Measurements from ENCODE around the gene ZXDC.

The ZXDC gene

GRCh38 chr3:126395846-126396513 is 79.7 kb downstream of the ZXDC start:
- no peak for DNase-seq (ENCODE audit: low read depth in 2 of 2)

DNA sequence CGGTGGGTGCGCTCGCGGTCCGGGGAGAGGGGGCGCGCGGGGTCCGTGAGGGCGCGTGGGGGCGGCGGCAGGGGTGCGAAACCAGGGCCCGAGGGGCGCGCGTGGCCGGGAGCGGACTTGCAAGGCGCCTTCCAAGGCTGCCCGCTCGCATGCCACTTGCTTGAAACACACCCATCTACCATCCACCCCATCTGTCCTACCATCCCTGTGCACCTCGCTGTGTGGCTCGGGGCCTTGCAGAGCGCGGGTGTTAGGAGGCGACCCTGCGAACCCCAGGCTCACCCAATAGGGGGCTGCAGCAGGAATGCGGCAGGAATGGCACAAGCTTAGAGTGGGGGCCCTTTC is 80.7 kb downstream of the ZXDC start:
- no peak for DNase-seq (ENCODE audit: low read depth in 2 of 2)

DNA sequence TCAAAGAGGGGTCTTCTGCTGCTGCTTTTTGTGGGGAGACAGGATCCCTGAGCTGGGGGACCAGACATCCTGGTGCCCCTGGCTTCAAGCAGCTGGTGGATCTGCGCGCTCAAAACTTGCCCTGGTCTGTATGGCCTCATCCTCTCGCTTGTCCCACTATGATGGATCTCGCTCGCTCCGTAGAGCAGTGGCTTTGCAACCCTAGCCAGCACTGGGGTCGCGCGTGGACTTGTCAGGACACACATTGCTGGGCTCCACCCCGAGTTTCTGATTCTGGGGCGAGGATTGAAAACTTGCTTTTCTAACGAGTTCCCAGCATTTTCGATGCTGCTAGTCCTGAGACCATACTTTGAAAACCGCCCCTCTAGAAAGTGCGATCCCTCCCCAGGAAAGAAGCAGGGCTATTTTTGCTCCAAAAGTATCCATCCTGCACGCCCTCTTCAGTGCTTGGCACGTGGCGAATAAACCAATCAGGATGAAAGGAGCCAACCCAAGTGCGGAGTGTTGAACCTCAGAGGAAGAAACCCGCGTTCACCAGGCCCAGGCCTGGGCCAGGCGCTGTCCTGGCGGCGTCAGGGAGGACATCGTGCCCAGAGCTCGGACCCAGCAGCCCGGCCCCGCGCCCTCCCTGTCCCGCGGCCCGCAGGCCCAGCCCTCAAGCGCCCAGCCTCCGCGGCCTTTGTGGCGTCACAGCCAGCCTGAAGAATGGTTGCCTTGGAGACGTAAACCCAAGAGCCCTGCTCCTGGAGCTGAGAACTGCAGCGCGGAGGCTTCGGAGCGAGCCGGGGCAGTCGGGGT is 81.3 kb downstream of the ZXDC start, which contains the start of gene CFAP100:
TSS of gene CFAP100 (plus strand) at position 731 of the 798 bp plus-strand sequence. CDS start 1,092 bp downstream, outside the sequence.
- DNase-seq (ENCODE audit: low read depth in 2 of 2), result no peak

DNA sequence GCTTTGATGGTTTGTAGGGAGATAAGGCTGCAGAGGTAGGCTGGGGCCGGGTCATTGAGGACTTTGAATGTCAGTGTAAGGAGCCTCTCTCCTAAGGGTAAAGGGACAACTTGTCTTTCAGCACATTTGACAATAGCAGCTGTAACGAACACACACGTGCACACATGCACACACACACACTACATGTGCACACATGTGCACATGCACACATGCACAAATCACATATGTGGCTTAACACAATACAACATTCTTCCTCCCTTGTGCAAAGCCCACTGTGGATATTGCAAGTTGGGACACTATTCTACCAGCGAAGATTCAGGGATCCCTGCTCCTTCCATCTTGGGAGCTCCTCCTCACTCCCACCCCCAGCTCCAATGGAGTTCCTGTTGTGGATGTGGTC is 82.1 kb downstream of the ZXDC start:
- DNase-seq (ENCODE audit: low read depth in 2 of 2), result no peak

DNA sequence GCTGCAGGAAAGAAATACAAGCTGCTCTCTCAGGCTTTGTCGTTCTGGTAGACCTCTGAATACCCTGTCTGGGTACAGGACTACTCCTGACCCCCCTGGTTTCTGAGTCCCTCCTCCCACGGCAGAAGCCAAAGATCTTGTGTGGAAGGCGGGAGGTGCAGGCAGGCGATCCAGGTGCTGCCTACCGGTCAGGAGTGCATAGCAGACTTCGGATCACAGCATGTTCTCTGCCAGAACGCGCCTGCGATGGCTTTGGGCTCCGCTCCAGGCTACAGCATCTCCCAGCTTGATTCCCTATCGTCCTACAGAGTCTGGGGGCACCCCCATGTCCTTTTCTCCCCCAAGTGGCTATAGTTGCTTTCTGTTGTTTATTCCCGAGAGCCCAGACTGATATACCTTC is 83.4 kb downstream of the ZXDC start:
- DNase-seq (ENCODE audit: low read depth in 2 of 2), result no peak

DNA sequence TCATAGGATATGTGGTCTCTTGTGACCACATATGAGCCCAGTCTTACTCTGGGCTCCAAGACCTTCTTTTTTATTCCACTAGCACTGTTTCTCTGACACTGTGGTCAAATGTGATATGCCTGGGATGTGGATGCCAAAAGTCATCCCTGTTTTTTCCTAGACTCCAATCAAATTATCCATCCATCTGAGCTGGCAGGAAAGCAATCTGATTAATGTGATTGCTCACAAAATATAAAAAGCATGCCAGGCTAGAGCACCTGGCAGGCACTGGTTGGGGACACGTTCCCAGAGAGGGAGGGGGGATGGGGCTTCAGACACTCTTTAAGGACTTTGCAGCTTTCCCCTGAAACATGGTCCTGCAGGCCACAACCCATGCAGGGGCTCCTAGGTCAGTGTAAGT is 84.1 kb downstream of the ZXDC start:
- no peak for DNase-seq (ENCODE audit: low read depth in 2 of 2)

DNA sequence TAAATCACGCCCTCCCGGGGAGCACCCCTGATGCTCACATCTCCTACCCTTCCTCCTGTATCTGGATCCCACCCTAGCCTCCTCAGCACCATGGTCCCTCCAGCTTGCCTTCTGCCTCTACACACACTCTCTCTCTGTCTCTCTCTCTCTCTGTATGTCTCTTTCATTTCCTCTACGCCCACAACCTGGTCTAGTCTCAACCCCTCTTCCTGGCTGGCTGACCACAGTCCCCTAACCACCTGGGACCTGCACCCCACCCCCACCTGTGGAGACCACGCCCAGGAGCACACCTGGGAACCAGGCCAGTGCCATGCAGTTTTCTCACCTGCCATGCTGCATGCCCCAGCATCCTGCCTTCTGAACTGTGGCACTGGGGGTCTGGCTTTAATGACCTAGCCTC is 84.9 kb downstream of the ZXDC start:
- no peak for DNase-seq (ENCODE audit: low read depth in 2 of 2)

DNA sequence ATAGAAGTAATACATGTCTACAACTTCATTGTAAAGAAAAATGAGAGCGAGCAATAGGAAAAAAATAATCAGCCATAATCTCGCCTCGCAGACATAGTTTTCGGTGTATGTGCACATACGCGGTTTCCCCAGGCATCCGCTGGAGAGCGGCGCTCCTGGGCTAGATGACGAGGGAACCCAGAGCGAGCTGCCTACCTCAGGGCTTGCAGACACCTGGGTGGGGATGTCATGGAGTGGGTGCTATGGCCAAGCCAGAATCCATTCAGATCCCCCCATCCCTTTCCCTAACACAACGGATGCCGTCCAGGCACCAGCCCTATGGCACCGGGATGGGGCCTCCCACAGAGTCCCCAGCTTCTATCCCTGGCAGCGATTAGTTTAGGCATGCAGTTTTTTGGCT is 85.5 kb downstream of the ZXDC start:
- DNase-seq (ENCODE audit: low read depth in 2 of 2), result no peak

GRCh38 chr3:126389794-126390146 is 85.9 kb downstream of the ZXDC start:
- no peak for DNase-seq (ENCODE audit: low read depth in 2 of 2)

- DNase-seq (ENCODE audit: low read depth in 2 of 2), result peak; percentile 5 to 16
Observed at GRCh38 chr3:126389112-126389793, 86.4 kb downstream of the ZXDC start.

Measured in activated CD4-positive, alpha-beta T cell treated with anti-CD3 and anti-CD28 coated beads for 24 hours (primary cell).